Measurements from ENCODE around the gene PRDX5.

Gene PRDX5

GRCh38 chr11:64349404-64349803 lies 31.5 kb downstream of the PRDX5 start:
- no peak for DNase-seq

- no peak for DNase-seq
These were observed 33.3 kb downstream of the PRDX5 start for GRCh38 chr11:64351136-64351631.

GRCh38 chr11:64352099-64352994 lies 34.4 kb downstream of the PRDX5 start:
- DNase-seq: no peak

DNA sequence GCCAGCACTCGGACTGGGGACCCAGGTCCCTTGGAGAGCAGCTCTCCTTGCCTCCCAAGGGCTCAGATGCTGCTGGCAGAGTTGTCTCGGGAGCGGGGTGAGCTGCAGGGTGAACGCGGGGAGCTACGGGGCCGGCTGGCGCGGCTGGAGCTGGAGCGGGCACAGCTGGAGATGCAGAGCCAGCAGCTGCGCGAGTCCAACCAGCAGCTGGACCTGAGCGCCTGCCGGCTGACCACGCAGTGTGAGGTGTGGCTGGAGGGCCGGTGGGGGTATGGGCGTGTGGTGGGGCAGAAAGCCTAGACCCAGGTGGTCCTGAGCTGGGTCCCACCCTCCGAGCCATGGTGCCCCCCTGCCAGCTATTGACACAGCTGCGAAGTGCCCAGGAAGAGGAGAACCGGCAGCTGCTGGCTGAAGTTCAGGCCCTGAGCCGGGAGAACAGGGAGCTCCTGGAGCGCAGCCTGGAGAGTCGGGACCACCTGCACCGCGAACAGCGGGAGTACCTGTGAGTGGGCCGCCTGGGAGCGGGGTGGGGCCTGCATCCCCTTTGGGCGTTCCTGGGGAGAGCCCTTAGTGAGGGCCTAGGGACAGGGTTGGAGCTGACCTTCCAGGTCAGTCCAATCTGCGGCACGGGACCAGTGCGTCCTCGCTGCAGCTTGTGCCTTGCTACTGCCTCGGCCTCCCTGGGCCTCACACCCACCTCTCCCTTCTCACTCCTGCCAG lies 35.2 kb downstream of the PRDX5 start:
- no peak for DNase-seq

DNA sequence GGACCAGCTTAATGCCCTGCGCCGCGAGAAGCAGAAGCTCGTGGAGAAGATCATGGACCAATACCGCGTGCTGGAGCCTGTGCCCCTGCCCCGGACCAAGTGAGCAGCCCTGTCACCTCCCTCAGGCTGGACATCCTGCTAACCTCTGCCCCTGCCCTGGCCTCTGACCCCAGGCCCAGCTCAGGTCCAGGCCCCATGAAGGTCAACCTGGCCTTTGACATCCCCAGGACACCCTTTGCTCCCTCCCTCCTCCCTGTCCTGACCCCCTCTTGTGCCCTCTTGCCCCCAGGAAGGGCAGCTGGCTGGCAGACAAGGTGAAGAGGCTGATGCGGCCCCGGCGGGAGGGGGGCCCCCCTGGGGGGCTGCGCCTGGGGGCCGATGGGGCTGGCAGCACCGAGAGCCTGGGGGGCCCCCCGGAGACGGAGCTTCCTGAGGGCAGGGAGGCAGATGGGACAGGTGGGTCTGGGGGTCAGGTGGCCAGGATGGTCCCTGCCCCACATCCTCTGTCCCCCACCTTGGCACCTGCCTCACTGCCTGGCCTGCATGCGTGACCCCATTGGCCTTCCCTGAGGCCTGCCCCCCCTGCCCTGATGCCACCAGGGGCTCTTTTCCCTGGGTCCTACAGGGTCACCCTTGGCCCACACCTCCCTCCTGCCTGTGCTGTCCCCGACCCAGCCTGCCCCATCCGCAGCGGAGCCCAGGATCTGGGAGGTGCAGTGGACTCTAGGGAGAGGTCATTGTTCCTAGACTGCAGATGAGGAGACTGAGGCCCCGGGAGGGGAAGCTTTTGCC lies 36.0 kb downstream of the PRDX5 start:
- no peak for DNase-seq

DNA sequence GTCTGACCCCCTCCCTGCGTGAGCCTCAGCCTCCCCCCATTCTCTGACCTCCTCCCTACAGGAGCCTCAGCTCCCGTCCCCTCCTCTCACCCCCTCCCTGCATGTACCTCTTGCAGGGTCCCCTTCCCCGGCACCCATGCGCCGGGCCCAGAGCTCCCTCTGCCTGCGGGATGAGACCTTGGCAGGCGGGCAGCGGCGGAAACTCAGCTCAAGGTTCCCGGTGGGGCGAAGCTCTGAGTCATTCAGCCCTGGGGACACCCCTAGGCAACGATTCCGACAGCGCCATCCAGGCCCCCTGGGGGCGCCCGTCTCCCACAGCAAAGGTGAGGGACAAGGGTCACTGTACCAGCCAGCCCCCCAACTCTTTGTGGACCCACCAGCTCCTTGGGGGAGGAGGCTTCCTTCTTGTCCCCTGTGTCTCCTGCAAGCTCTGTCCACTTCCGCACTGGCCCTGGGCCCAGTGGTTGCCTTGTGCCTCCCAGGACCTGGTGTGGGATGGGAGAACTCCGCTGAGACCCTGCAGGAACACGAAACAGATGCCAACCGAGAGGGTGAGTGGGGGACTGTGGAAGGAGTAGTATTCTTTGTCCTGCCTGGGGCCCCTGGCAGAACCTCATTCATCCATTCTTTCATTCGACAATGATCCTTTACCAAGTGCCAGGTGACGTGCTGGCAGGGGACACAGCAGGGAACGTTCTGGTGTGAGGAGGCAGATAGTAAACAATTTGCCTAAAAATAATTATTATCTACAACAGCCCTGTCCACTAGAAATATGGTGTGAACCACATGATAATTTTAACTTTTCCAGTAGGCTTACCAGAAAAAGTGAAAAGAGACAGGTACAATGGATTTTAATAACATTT lies 37.4 kb downstream of the PRDX5 start:
- DNase-seq: peak; percentile 39 to 41

- peak; percentile 62 to 70 for DNase-seq
These were observed 38.8 kb downstream of the PRDX5 start for GRCh38 chr11:64356498-64357411.

DNA sequence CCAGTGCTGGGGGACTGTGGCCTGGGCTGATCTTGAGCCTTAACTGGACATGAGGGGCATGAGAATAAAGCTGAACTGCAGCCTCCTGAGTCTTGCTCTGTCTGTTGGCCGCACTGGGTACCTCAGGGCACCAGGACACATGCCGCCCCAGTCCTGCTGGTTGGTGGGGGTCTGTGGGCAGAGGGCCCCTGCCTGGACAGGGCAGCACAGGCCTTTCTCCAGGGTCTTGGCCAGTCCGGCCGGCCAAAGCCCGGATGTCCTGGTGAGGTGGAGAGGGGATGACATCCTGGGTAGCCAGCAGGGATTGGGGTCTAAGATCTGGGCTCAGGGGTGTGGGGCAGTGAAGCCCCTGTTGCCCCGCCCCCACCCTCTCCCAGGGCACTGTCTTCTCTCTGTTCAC lies 39.5 kb downstream of the PRDX5 start:
- no peak for DNase-seq

DNA sequence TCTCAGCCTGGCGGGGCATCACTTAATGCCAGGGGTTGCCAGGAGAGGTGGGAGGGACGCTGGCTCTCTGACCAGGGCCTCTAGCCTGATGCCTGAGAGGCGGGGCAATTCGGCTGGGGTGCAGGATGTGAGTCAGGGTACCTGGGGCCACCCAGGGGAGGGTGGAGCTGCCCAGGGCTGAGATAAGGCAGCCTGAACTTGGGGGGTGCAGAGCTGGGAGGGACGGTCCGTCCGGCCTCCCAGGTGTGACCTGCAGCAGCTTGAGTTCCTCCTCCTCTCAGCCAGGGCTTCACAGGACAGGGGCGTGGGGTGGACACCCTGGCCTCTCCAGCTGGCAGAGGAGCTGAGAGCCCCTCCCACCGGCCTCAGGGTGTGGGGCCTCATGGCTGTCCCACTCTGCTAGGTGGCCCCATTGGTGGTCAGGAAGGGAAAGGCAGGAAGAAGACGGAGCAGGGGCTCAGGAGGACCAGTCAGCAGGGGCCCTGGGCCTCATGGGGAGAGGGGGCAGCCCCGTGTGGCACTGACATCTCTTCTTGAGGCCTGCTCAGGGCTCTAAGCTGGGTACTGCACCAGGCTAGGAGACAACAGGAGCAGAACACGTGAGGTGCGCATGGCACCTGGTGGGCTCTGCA lies 40.1 kb downstream of the PRDX5 start:
- DNase-seq: peak; percentile 66 to 76

DNA sequence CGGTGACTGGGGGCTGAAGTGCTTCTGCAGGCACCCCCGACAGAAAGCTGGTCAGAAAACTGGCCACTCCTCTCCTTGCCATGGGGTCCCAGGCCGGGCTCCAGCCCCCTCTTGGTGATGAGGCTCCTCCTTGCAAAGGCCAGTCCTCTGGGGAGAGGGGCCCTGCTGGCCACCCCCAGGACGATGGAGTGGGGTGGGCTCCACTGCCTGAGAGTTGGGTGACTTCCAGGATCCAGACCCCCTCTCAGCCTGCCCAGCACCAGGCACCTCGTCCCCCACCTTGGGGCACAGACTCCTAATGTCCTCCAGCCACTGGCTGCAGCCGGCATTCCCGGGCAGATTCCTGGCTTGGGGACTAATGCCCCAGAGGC lies 40.6 kb downstream of the PRDX5 start:
- DNase-seq: no peak

DNA sequence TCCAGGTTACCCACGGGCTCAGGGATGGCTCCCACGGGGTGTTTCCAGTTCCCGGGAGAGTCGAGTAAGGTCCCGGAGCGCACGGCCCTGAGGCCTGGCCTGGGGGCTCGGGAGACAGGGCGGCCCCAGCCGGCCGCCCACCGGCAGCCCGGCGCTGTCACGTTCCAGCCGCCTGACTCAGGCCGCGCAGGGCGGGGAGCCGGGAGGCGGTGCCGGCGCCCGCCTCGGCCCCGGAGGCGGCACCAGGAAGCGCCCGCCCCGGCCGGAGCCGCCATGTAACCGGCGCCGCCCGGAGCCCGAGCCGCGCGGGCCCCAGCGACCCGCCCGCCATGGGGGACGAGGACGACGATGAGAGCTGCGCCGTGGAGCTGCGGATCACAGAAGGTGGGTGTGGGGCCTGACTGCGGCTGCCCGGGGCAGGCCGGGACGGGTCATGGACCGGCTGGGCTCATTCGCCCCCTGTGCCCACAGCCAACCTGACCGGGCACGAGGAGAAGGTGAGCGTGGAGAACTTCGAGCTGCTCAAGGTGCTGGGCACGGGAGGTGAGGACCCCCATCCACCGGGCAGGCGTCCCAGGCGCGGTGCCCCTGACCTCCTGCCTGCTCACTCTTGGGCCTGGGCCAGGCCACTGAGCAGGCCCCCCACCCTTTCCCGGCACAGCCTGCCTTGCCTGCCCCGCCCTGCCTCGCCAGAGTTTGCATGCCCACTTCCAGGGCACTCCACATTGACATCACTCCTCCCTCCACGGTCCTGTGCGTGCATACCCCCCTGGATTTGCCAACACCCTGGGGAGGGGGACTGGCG lies 41.2 kb downstream of the PRDX5 start, which contains the start of gene RPS6KA4:
RPS6KA4 (plus strand) TSS at position 256 of the 805 bp plus-strand sequence; CDS start at position 330, 74 bp downstream.
- DNase-seq: peak; percentile 61 to 62

DNA sequence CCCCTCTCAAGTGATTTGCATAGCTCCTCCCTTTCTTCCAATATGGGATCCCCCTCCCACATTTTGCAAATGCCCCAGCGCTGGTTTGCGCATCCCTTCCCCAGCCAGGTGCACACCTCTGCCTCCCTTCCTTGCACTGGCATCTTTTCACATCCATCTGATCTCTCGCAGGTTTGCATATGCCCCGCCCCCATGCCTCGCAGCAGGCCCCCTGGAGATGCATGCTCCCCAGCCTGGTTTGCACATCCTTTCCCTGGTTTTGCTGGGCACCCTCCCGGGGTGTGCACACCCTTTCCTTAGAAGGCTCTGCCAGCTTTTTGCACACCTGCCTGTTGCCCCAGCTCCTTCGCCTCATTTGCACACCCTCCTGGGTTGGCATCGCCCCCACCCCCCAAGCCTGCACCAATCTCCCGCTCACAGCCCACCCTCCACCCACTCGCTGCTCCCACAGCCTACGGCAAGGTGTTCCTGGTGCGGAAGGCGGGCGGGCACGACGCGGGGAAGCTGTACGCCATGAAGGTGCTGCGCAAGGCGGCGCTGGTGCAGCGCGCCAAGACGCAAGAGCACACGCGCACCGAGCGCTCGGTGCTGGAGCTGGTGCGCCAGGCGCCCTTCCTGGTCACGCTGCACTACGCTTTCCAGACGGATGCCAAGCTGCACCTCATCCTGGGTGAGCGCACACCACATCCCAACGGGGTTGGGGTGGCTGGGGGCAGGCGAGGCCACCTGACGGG lies 42.0 kb downstream of the PRDX5 start:
- DNase-seq: peak; percentile 40 to 47

DNA sequence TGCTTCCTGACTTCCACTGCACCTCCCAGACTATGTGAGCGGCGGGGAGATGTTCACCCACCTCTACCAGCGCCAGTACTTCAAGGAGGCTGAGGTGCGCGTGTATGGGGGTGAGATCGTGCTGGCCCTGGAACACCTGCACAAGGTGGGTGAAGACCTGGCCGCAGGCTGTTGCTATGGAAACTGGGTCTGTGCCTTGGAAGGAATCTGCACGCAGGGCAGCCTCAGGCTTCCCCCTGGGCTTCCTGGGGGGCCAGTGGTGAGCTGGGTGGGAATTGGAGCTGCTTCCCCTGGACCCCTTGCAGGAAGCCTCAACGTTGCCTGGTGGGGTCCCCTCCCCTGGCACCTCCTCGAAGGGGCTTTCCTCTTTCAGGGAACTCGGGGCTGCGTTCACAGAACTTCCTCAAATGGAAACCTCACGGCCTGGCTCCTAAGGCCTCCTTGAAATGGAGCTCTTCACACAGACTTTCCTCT lies 42.6 kb downstream of the PRDX5 start:
- DNase-seq: no peak

DNA sequence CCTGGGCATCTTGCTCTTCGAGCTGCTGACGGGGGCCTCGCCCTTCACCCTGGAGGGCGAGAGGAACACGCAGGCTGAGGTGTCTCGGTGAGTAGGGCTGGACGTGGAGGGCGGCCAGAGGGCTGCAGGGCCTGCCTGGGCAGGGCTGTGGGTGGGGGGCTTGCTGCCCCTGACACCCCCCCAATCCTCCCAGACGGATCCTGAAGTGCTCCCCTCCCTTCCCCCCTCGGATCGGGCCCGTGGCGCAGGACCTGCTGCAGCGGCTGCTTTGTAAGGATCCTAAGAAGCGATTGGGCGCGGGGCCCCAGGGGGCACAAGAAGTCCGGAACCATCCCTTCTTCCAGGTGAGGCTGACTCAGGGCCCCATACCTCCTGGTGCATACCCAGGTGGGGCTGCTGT lies 43.7 kb downstream of the PRDX5 start:
- no peak for DNase-seq

- DNase-seq: no peak
These were observed 44.4 kb downstream of the PRDX5 start for GRCh38 chr11:64362339-64362738.

DNA sequence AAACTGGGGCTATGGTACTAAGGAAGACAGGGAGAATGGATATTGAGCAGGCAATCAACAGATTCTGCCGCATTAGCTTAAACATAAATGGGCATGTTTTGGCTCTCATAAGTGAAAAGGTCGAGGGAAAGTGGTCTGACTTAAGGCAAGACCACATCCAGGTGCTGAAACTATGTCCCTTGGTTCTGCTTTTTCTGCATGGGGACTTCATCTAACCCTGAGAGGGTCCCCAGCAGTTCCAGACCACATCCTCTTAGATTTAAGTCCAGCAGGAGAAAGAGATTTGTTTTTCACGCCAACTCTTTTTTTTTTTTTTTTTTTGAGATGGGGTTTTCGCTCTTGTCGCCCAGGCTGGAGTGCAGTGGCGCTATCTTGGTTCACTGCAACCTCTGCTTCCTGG lies 46.5 kb downstream of the PRDX5 start:
- DNase-seq: no peak

- no peak for DNase-seq
These were observed 47.0 kb downstream of the PRDX5 start for GRCh38 chr11:64364911-64365310.

DNA sequence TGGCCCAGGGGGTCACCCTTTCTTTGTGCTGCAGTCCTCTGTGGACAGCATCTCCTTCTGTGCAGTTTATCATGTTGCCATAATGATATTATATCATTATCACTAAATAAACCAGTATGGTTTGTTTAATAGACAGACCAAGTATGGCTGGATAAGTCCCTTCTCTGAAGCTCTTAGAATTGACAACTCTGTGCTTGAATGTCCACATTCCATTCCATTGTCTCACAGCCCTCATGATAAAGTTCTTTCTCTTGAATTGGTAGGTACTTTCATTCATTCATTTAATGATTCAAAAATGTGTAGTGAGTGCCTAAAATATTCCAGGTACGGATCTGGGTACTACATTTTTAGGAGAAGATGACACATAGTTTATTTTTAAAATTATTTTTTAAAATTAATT lies 48.8 kb downstream of the PRDX5 start:
- DNase-seq: no peak

All from activated CD4-positive, alpha-beta T cell treated with anti-CD3 and anti-CD28 coated beads, Interleukin-2, amount 50 U/mL, for 48 hours (primary cell).